BLaER1 (cell line): ENCODE data around the gene POTEI.
"Not testable (repeated sequence)": the region's sequence is repeated elsewhere in the genome, so short reads cannot be mapped to it uniquely, and the experiment has no call there.

Experiments used
- H3K27ac ChIP-seq: shearing (Covaris generic); formaldehyde crosslinking; 2 replicates; pipeline ENCODE4 v1.8.1; 2022
- H3K27me3 ChIP-seq: shearing (Covaris generic); formaldehyde crosslinking; 2 replicates; pipeline ENCODE4 v1.8.1; 2022
- H3K36me3 ChIP-seq: shearing (Covaris generic); formaldehyde crosslinking; 2 replicates; pipeline ENCODE4 v1.8.1; 2022
- H3K4me1 ChIP-seq: shearing (Covaris generic); formaldehyde crosslinking; 2 replicates; pipeline ENCODE4 v1.8.1; 2022
- H3K4me2 ChIP-seq: shearing (Covaris generic); formaldehyde crosslinking; 2 replicates; pipeline ENCODE4 v1.8.1; 2022
- H3K4me3 ChIP-seq: shearing (Covaris generic); formaldehyde crosslinking; 2 replicates; pipeline ENCODE4 v1.8.1; 2022
- H3K9ac ChIP-seq: shearing (Covaris generic); formaldehyde crosslinking; 2 replicates; pipeline ENCODE4 v1.8.1; 2022
- H3K9me3 ChIP-seq: shearing (Covaris generic); formaldehyde crosslinking; 2 replicates; pipeline ENCODE4 v1.8.1; 2022
- H4K20me1 ChIP-seq: shearing (Covaris generic); formaldehyde crosslinking; 2 replicates; pipeline ENCODE4 v1.8.1; 2022

The POTEI gene

GRCh38 chr2:130418845-130419244 lies 90.3 kb downstream of the POTEI start:
- H3K36me3 ChIP-seq, H3K9me3 ChIP-seq, H3K27me3 ChIP-seq, H3K27ac ChIP-seq, H3K4me2 ChIP-seq, H4K20me1 ChIP-seq, H3K4me3 ChIP-seq, H3K4me1 ChIP-seq, H3K9ac ChIP-seq: not testable (repeated sequence)

DNA sequence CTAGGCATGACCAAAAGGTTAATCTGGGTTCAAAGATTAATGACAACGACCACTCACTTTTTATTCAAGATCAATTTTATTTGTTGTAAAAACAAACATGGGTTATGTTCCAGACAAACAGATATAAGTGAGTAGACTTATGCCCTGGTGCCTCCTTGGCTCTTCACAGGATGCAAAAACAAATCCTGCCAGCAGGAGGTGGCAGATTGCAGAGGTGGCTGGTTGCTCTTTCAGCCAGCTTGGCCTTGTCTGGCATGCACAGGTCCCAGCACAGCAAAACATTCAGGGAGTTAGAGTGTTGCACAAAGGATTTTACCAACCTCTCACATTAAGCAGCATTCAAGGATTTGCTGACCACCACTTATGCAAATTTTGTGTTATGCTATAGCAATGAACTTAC lies 92.4 kb downstream of the POTEI start:
- H3K9ac ChIP-seq, H3K4me3 ChIP-seq, H3K27ac ChIP-seq, H3K36me3 ChIP-seq, H3K9me3 ChIP-seq, H3K27me3 ChIP-seq, H3K4me1 ChIP-seq, H3K4me2 ChIP-seq, H4K20me1 ChIP-seq: not testable (repeated sequence)
